ENCODE results near the gene GAS2L3.
"Not testable (repeated sequence)": the region's sequence is repeated elsewhere in the genome, so short reads cannot be mapped to it uniquely, and the experiment has no call there.

Gene GAS2L3

GRCh38 chr12:100573292-100574186 is at the start of gene GAS2L3:
TSS of gene GAS2L3 (plus strand) at chr12:100573684. CDS start at chr12:100594905, 21,221 bp downstream.
- DNase-seq, result peak in 55 of 58 donors; percentile 9 to 86 (median 72)

DNA sequence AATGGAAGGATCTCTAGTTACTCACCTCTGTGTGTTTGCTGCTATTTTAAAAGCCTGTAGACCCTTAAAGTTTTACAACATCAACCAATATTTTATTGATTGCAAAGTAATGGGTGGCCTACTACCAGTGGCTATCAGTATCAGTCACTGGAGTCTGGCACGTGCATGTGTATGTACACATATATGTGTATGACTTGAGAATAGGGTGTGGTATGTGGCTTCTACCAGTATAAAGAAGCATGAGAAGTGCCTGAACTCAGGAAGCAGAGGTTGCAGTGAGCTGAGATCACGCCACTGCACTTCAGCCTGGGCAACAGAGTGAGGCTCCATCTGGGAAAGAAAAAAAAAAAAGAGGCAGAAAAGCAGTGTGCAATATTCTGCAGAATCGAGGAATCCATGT is 45.5 kb upstream of the GAS2L3 start:
- DNase-seq, result no peak

GRCh38 chr12:100528471-100529127 is 44.9 kb upstream of the GAS2L3 start:
- no peak for DNase-seq

- no peak for DNase-seq
These were observed 43.6 kb upstream of the GAS2L3 start for GRCh38 chr12:100529756-100530350.

- DNase-seq, result no peak
These were observed 40.1 kb upstream of the GAS2L3 start for GRCh38 chr12:100533376-100533775.

- no peak for DNase-seq
These were observed 38.8 kb upstream of the GAS2L3 start for GRCh38 chr12:100534625-100535227.

- no peak for DNase-seq
These were observed 34.3 kb upstream of the GAS2L3 start for GRCh38 chr12:100539202-100539601.

DNA sequence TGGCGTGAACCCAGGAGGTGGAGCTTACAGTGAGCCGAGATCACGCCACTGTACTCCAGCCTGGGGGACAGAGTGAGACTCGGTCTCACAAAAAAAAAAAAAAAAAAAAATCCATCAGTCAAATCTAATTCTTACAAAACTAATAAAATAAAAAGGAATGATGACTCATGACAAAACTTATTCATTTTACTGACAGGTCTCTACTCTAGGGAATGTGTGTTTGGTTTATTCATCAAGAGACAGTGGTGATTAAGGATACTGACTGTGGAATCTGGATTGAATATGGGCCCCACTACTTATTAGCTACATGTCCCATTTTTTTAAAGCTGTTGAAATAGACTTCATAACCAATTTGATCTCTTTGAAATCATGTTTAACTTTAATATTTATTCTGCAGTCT is 29.3 kb upstream of the GAS2L3 start:
- DNase-seq, result no peak

DNA sequence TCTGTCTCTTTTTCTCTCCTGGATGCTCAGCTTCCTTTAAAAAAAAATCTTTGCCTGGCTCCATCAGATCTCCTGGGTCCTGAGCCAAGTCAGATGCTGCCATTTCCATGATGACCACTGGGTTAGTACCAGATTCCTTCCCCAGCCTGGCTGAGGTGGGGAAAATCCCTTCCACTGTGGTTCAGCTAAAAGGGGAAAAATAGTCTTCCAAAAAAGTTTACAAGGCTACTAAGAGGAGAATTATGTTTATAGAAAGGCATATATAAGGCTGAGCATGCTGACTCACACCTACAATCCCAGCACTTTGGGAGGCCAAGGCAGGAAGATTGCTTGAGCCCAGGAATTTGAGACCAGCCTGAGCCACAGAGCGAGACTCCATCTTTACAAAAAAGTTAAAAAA is 28.4 kb upstream of the GAS2L3 start:
- DNase-seq, result peak in 1 of 58 donors; percentile 1

- DNase-seq, result no peak
These were observed 19.5 kb upstream of the GAS2L3 start for GRCh38 chr12:100553936-100554335.

- DNase-seq, result peak in 7 of 58 donors; percentile 2 to 76 (median 5)
These were observed 18.8 kb upstream of the GAS2L3 start for GRCh38 chr12:100554608-100555077.

- no peak for DNase-seq
These were observed 17.8 kb upstream of the GAS2L3 start for GRCh38 chr12:100555722-100556121.

DNA sequence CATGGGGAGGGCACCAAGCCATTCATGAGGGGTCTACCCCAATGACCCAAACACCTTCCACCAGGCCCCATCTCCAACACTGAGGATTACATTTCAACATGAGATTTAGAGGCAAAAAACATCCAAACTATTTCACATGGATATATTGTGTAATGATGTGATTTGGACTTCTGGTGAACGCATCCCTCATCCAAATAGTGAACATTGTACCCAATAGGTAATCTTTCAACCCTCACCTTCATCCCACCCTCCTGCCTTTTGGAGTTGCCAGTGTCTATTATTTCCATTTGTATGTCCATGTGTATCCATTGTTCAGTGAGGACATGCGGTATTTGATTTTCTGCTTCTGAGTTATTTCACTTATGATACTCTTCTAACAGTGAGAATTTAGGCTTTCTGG is 16.1 kb upstream of the GAS2L3 start:
- no peak for DNase-seq

DNA sequence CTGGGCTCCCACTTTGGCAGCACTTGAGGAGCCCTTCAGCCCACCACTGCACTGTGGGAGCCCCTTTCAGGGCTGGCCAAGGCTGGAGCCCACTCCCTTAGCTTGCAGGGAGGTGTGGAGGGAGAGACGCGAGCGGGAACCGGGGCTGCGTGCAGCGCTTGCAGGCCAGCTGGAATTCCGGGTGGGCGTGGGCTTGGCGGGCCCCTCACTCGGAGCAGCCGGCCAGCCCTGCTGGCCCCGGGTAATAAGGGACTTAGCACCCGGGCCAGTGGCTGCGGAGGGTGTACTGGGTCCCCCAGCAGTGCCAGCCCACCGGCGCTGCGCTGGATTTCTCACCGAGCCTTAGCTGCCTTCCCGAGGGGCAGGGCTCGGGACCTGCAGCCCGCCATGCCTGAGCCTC is 14.2 kb upstream of the GAS2L3 start:
- not testable (repeated sequence) for DNase-seq

DNA sequence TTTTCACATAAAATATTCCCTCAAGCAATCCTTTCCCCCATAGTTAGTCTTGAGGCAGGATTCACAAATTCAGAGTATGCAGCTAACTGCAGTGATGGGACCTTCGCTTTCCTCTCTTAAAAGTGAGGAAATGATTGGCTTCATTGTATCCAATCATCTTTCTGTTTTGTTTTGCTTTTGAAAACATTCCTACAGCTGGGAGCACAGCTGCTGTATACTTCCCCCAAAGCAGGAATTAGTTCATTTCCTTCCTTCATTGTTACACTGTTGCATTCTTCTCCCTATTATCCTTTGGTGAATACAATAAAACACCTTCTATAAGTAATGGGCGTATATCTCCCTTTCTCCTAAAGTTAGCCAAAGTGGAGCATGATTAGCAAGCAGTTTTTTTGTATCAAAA is 9.4 kb upstream of the GAS2L3 start:
- DNase-seq, result no peak

DNA sequence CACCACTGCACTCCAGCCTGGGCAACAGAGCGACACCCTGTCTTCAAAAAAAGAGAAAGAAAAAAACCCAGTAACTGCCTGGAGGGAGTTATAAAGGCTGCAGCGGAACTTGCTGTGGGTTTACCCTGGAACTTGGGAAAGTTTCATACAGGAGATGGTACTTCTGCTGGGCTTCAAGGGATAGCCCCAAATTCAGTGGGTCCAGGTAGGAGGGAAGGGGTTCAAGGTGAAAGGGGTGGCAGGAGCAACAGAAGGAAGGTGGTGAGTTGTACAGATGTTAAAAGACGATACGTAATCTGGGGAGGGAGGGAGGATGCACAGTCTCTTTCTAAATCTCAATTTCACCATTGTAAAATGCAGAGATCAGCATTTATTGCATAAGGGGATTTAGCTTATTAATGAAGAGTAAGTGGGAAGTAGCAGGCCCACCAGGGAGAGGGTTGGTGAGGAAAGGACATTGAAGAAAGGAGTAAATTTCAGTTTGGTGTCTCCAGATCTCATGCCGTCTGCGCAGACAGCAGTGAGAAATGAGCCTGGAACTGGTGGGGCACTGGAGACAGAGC is 8.5 kb upstream of the GAS2L3 start:
- DNase-seq, result no peak

GRCh38 chr12:100565987-100566545 is 7.4 kb upstream of the GAS2L3 start:
- DNase-seq, result no peak

DNA sequence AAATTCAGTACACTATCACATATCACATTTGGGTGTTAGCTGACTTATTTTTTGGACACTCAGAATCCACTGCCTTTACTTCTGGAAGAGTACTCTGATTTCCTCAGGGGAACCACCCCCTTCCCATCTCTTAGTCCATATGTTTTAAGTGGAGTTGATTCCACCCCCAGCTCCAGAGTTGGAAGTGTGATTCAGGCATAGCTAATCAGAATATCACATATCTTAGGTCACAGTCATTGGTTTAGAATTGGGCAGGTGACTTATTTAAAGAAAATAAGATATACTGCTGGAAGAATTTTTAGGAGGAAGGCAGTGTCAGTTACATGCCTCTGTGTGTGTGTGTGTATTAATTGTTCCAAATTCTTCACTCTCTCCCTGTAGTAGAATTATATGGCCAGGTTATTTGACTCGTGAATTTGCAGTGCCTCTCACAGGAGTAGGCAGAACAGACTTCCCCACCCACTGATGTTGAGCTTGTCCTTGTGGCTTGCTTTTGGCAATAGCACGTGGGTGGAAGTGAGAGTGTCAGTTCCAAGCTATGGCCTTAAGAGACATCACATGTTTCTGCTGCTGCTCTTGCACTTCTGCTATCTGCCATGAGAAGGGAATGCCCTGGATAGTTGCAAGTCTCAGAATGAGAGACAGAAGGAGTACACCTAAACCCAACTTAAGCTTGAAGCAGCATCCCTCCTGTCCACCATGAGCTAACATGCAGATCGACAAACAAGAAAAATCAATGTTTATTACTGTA is 6.4 kb upstream of the GAS2L3 start:
- peak in 40 of 58 donors; percentile 2 to 59 (median 16) for DNase-seq

- DNase-seq, result no peak
These were observed 5.5 kb upstream of the GAS2L3 start for GRCh38 chr12:100567945-100568344.

GRCh38 chr12:100572184-100572583 is 1.3 kb upstream of the GAS2L3 start:
- no peak for DNase-seq
